Measurements from ENCODE around the gene PABPN1L.

Gene PABPN1L

DNA sequence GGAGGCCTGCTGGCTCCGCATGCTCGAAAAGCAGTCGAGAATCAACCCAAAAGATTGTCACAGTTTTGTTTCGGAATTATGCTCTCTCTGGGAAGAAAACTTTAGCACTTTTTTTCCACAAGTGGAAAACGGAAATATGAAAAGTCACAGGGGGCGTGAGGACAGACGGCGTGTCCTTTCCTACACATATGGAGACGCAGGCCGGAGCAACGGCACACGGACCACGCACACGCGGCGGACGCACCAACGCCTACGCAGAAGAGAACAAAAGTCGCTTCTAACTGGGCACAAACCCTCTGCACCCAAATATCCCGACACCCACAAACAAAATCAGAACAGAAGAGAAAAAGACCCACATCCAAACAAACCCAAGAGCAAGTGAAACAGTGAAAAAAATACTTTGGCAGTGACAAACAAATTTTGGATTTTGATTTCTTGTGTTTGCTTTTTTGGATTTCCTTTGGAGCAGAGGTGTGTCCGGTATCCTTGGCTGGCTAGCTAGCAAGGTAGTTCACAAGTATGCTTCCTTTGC is 9.3 kb upstream of the PABPN1L start:
- H3K36me3 ChIP-seq (ENCODE audit: low read depth): no peaks in the 10 kb centered on the region
- no peak for DNase-seq (ENCODE audit: low spot score)
- H3K4me1 ChIP-seq (ENCODE audit: insufficient read depth, poor library complexity, severe bottlenecking): peaks cover 2% of the 10 kb centered on the region
- no peaks in the 10 kb centered on the region for H3K9me3 ChIP-seq (ENCODE audit: severe bottlenecking)
- ATAC-seq (ENCODE audit: low read depth): no peak
- TF ChIP-seq, protein P1, sequence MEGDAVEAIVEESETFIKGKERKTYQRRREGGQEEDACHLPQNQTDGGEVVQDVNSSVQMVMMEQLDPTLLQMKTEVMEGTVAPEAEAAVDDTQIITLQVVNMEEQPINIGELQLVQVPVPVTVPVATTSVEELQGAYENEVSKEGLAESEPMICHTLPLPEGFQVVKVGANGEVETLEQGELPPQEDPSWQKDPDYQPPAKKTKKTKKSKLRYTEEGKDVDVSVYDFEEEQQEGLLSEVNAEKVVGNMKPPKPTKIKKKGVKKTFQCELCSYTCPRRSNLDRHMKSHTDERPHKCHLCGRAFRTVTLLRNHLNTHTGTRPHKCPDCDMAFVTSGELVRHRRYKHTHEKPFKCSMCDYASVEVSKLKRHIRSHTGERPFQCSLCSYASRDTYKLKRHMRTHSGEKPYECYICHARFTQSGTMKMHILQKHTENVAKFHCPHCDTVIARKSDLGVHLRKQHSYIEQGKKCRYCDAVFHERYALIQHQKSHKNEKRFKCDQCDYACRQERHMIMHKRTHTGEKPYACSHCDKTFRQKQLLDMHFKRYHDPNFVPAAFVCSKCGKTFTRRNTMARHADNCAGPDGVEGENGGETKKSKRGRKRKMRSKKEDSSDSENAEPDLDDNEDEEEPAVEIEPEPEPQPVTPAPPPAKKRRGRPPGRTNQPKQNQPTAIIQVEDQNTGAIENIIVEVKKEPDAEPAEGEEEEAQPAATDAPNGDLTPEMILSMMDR (IDR thresholded peaks at IDR 0.05; ENCODE audit: poor library complexity, severe bottlenecking): no peak
- H3K27me3 ChIP-seq (ENCODE audit: insufficient read depth, poor library complexity, severe bottlenecking): peaks cover 11% of the 10 kb centered on the region
- no peak overlapping the region for H3K27ac ChIP-seq (ENCODE audit: poor library complexity, severe bottlenecking)
- H3K4me3 ChIP-seq (ENCODE audit: severe bottlenecking): no peak overlapping the region

DNA sequence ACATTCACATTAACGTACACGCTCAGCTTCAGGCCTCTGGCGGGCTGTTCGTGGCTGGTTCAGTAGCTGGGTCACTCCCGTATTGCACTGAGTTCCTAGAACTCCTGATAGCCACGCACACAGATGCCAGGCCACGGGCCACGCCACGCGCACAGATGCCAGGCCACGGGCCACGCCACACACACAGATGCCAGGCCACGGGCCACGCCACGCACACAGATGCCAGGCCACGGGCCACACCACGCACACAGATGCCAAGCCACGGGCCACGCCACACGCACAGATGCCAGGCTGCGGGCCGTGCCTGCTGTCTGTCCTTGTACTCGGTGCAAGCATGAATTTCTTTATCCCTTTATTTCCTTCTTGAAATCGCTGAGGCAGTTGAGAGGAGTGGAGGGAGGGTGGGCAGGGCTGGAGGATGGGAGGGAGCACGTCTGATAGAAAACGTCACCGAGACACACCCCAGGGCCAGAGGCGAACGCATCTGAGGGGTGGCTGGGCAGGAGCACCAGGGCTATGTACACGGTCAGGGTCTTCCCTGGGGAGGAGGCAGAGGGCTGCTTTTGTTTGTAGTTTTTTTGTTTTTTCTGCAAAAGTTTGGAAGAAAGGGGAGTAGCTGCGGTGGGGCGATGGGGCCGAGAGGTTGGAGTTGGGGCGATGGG is 8.6 kb upstream of the PABPN1L start:
- Histone ChIP-seq H3K36me3 (ENCODE audit: low read depth) (no peaks in the 10 kb centered on the region), H3K4me3 (ENCODE audit: severe bottlenecking) (no peak overlapping the region), H3K27me3 (ENCODE audit: insufficient read depth, poor library complexity, severe bottlenecking) (peaks cover 10% of the 10 kb centered on the region), H3K27ac (ENCODE audit: poor library complexity, severe bottlenecking) (no peak overlapping the region), H3K9me3 (ENCODE audit: severe bottlenecking) (no peaks in the 10 kb centered on the region), H3K4me1 (ENCODE audit: insufficient read depth, poor library complexity, severe bottlenecking) (peaks cover 2% of the 10 kb centered on the region)
- no peak for DNase-seq (ENCODE audit: low spot score)
- TF ChIP-seq, protein P1 (IDR thresholded peaks at IDR 0.05; ENCODE audit: poor library complexity, severe bottlenecking): no peak
- ATAC-seq (ENCODE audit: low read depth): no peak

DNA sequence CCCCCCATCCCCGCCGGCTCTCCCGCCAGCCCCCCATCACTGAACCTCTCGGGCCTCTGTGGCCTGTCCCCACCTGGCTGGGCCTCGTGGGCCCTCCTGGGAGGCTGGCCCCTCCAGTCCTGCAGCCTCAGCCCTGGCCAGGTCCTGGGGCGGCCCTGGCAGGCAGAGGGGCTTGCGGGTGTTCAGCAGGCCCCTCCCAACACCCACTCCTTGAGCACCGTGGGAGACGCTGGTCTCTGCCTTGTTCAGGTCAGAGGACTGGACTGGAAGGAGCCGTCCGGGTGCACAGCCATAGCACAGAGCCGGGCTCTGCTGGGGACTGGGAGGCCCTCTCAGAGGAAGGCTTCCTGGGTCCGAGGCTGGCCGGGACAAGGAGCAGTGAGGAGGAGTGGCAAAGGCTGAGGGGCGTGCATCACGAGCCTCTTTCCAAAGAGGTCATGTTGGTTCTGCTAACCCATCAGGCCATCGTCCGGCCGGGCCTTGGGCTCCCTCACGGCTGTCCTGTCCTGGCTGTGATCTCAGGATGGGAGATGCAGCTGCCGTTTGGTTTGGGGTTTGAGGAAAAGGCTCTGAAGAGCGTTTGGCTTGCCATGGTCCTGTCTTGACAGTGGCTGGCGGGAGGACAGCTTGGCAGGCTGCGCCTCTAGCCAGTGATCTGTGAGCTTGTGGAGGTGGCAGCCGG is 6.3 kb upstream of the PABPN1L start:
- H3K36me3 ChIP-seq (ENCODE audit: low read depth): no peaks in the 10 kb centered on the region
- ATAC-seq (ENCODE audit: low read depth) (no peak), DNase-seq (ENCODE audit: low spot score) (no peak)
- H3K4me1 ChIP-seq (ENCODE audit: insufficient read depth, poor library complexity, severe bottlenecking): no peaks in the 10 kb centered on the region
- TF ChIP-seq, protein P1 (IDR thresholded peaks at IDR 0.05; ENCODE audit: poor library complexity, severe bottlenecking): no peak
- H3K9me3 ChIP-seq (ENCODE audit: severe bottlenecking): no peaks in the 10 kb centered on the region
- H3K27me3 ChIP-seq (ENCODE audit: insufficient read depth, poor library complexity, severe bottlenecking): peaks cover 10% of the 10 kb centered on the region
- no peak overlapping the region for H3K27ac ChIP-seq (ENCODE audit: poor library complexity, severe bottlenecking)
- no peak overlapping the region for H3K4me3 ChIP-seq (ENCODE audit: severe bottlenecking)

DNA sequence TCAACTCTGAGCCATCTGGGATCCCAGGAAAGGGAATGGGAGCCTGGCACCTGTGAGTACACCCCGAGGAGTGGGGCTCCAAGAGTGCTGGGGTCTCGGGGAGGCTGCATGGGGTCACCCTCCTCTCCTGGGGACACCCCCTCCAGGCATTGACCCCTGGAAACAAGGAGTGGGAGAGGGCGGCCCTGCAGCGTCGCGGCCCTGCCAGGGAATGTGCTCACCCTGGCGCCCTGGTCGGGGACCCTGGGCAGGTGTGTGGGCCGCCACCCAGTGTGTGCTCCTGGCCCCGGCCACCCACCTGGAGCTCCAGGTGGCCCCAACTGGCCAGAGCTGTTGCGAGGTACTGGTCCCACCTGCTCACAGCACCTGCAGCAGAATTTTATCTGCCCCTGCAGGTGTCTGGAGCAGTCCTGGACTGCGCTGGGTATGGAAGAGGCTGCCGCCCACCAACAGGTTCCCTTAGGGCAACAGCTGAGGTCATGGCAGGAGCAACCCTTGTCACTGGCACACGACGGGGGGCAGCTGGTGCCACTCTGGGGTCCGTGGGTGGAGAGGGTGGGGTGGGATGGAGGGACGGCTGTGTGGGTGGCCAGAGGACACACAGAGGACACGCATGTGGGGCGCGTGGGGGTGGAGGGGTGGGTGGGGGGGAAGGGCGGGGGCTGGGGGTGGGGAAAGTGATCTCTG is 5.4 kb upstream of the PABPN1L start:
- TF ChIP-seq, protein P1 (IDR thresholded peaks at IDR 0.05; ENCODE audit: poor library complexity, severe bottlenecking): no peak
- H3K4me1 ChIP-seq (ENCODE audit: insufficient read depth, poor library complexity, severe bottlenecking): no peaks in the 10 kb centered on the region
- no peaks in the 10 kb centered on the region for H3K9me3 ChIP-seq (ENCODE audit: severe bottlenecking)
- no peaks in the 10 kb centered on the region for H3K36me3 ChIP-seq (ENCODE audit: low read depth)
- H3K4me3 ChIP-seq (ENCODE audit: severe bottlenecking): no peak overlapping the region
- no peak for DNase-seq (ENCODE audit: low spot score)
- H3K27me3 ChIP-seq (ENCODE audit: insufficient read depth, poor library complexity, severe bottlenecking): peaks cover 10% of the 10 kb centered on the region
- no peak for ATAC-seq (ENCODE audit: low read depth)
- H3K27ac ChIP-seq (ENCODE audit: poor library complexity, severe bottlenecking): no peak overlapping the region
